ENCODE results near the gene FZR1. TPM values are rescaled to one million over a fixed set of nuclear protein-coding genes. Genes with fewer than 3 reads are reported as not detected.

Gene FZR1
- total and polyA plus RNA-seq, 9 of the 15 experiments (the other 6 are each of a cell fraction or from before 2014, with no cell fraction given), result 0.18 to 48.0 (median 22.2) TPM

- TF ChIP-seq THAP12 (CRISPR knock-in tag; IDR thresholded peaks at IDR 0.05) (no peak), ZNF224 (CRISPR knock-in tag; IDR thresholded peaks at IDR 0.05) (0 out of 2 replicates have a peak, but pooled peaks have one; percentile 81), ZHX1 (conservative IDR thresholded peaks at IDR 0.05; ENCODE audit: low read length) (no peak), ZEB2 (IDR thresholded peaks at IDR 0.05) (peak; percentile 97), CEBPB (tag; IDR thresholded peaks at IDR 0.05) (peak; percentile 79), MED1 (CRISPR knock-in tag; IDR thresholded peaks at IDR 0.05; ENCODE audit: borderline replicate concordance) (0 out of 2 replicates have a peak, but pooled peaks have one; percentile 45), ATF6 (CRISPR knock-in tag; IDR thresholded peaks at IDR 0.05) (peak; percentile 33; the same call in 1 of the 2 replicates), ZNF24 (IDR thresholded peaks at IDR 0.05) (peak; percentile 44; the same call in 1 of the 2 replicates), ZNF124 (CRISPR knock-in tag; IDR thresholded peaks at IDR 0.05) (no peak), ZNF184 (CRISPR knock-in tag; IDR thresholded peaks at IDR 0.05) (no peak), CBX2 (IDR thresholded peaks at IDR 0.05; ENCODE audit: insufficient read depth, low read length, poor library complexity, severe bottlenecking) (no peak)
- TF ChIP-seq, protein P1, sequence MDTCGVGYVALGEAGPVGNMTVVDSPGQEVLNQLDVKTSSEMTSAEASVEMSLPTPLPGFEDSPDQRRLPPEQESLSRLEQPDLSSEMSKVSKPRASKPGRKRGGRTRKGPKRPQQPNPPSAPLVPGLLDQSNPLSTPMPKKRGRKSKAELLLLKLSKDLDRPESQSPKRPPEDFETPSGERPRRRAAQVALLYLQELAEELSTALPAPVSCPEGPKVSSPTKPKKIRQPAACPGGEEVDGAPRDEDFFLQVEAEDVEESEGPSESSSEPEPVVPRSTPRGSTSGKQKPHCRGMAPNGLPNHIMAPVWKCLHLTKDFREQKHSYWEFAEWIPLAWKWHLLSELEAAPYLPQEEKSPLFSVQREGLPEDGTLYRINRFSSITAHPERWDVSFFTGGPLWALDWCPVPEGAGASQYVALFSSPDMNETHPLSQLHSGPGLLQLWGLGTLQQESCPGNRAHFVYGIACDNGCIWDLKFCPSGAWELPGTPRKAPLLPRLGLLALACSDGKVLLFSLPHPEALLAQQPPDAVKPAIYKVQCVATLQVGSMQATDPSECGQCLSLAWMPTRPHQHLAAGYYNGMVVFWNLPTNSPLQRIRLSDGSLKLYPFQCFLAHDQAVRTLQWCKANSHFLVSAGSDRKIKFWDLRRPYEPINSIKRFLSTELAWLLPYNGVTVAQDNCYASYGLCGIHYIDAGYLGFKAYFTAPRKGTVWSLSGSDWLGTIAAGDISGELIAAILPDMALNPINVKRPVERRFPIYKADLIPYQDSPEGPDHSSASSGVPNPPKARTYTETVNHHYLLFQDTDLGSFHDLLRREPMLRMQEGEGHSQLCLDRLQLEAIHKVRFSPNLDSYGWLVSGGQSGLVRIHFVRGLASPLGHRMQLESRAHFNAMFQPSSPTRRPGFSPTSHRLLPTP (IDR thresholded peaks at IDR 0.05; ENCODE audit: borderline replicate concordance, extremely low read depth, insufficient read length), result no peak
Measured at GRCh38 chr19:3520166-3521103, 14.3 kb downstream of the FZR1 start (continued).
